Measurements from ENCODE around the gene AFAP1L2. TPM values are rescaled to one million over a fixed set of nuclear protein-coding genes. Genes with fewer than 3 reads are reported as not detected.

The AFAP1L2 gene
- total RNA-seq, 6 experiments from 2014 or later = 0.07 to 0.09 TPM; not detected in 4

DNA sequence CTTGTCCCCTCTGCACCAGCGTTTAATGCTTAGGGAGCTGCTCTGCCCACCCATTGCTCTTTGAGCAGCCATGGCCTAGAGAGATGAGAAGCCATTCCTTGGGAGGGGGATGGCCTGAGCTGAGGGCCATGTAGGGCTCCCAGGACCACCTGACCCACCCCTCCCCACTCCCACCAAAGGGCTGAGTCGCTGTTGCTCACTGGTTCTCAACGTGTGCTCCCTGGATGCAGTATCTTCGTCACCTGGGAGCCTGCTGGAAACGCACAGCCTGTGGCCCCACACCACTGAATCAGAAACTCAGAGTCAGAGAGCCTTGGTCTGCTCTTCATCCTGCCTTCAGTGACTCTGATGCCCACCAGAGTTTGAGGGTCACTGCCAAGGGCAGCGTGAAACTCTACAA, 128.2 kb downstream of the AFAP1L2 start:
- H3K27me3 Mint-ChIP-seq (ENCODE audit: insufficient read depth) = peaks cover 19% of the 10 kb centered on the region
- peaks cover 17% of the 10 kb centered on the region for H3K4me1 Mint-ChIP-seq (ENCODE audit: low read depth)
- no peak for TF ChIP-seq CTCF (IDR thresholded peaks at IDR 0.05)
- no peak for DNase-seq
- no peak overlapping the region for H3K27ac Mint-ChIP-seq
- no peaks in the 10 kb centered on the region for H3K36me3 Mint-ChIP-seq (ENCODE audit: low read depth)
- H3K4me3 Mint-ChIP-seq = no peak overlapping the region
- no peaks in the 10 kb centered on the region for H3K9me3 Mint-ChIP-seq

GRCh38 chr10:114274616-114275453, 129.5 kb downstream of the AFAP1L2 start:
- peaks cover 23% of the 10 kb centered on the region for H3K4me1 Mint-ChIP-seq (ENCODE audit: low read depth)
- TF ChIP-seq CTCF (IDR thresholded peaks at IDR 0.05) = no peak
- DNase-seq = no peak
- H3K9me3 Mint-ChIP-seq = no peaks in the 10 kb centered on the region
- no peak overlapping the region for H3K4me3 Mint-ChIP-seq
- peaks cover 12% of the 10 kb centered on the region for H3K27me3 Mint-ChIP-seq (ENCODE audit: insufficient read depth)
- no peaks in the 10 kb centered on the region for H3K36me3 Mint-ChIP-seq (ENCODE audit: low read depth)
- H3K27ac Mint-ChIP-seq = no peak overlapping the region

- Mint-ChIP-seq H3K36me3 (ENCODE audit: low read depth) (no peaks in the 10 kb centered on the region), H3K4me1 (ENCODE audit: low read depth) (peaks cover 23% of the 10 kb centered on the region), H3K27ac (no peak overlapping the region), H3K9me3 (no peaks in the 10 kb centered on the region), H3K27me3 (ENCODE audit: insufficient read depth) (peaks cover 8% of the 10 kb centered on the region), H3K4me3 (no peak overlapping the region)
- DNase-seq = no peak
- no peak for TF ChIP-seq CTCF (IDR thresholded peaks at IDR 0.05)
Measured at GRCh38 chr10:114273910-114274309, 130.4 kb downstream of the AFAP1L2 start.

GRCh38 chr10:114272696-114273095, 131.6 kb downstream of the AFAP1L2 start:
- Mint-ChIP-seq H3K9me3 (no peaks in the 10 kb centered on the region), H3K36me3 (ENCODE audit: low read depth) (no peaks in the 10 kb centered on the region), H3K27me3 (ENCODE audit: insufficient read depth) (peaks cover 6% of the 10 kb centered on the region), H3K4me1 (ENCODE audit: low read depth) (peaks cover 23% of the 10 kb centered on the region), H3K4me3 (no peak overlapping the region), H3K27ac (no peak overlapping the region)
- TF ChIP-seq CTCF (IDR thresholded peaks at IDR 0.05) = no peak
- DNase-seq = no peak

DNA sequence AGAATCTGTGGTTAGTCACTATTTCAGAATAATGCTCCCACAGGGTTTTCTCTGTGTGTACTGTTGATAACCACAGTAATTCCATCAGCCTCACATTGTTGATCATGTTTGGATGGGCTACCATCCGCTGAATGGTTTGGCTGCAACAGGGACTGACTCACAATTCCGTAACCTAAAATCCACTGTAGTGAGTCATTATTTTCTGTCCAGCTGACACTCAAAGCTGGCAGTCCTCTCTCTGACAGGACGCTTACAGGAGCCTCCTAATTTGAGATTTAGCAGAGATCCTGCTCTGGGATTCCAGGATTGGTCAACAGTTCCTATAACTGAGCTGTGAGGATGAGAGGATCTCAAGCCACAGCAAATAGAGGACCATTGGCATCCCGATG, 132.5 kb downstream of the AFAP1L2 start:
- Mint-ChIP-seq H3K36me3 (ENCODE audit: low read depth) (no peaks in the 10 kb centered on the region), H3K4me1 (ENCODE audit: low read depth) (peaks cover 24% of the 10 kb centered on the region), H3K4me3 (no peak overlapping the region), H3K9me3 (no peaks in the 10 kb centered on the region), H3K27ac (no peak overlapping the region), H3K27me3 (ENCODE audit: insufficient read depth) (peaks cover 6% of the 10 kb centered on the region)
- TF ChIP-seq CTCF (IDR thresholded peaks at IDR 0.05) = no peak
- DNase-seq = peak; percentile 94

Data from HFFc6 (cell line).